ENCODE measurements around the gene RNF123. TPM values are rescaled to one million over a fixed set of nuclear protein-coding genes. Genes with fewer than 3 reads are reported as not detected.

RNF123 gene
- total RNA-seq, 1 experiment from 2014 or later, result 47.1 TPM

- H3K4me3 Mint-ChIP-seq, result peak overlapping the region; percentile 91
- no peaks in the 10 kb centered on the region for H3K27me3 Mint-ChIP-seq (ENCODE audit: low read depth)
- TF ChIP-seq, protein P1, sequence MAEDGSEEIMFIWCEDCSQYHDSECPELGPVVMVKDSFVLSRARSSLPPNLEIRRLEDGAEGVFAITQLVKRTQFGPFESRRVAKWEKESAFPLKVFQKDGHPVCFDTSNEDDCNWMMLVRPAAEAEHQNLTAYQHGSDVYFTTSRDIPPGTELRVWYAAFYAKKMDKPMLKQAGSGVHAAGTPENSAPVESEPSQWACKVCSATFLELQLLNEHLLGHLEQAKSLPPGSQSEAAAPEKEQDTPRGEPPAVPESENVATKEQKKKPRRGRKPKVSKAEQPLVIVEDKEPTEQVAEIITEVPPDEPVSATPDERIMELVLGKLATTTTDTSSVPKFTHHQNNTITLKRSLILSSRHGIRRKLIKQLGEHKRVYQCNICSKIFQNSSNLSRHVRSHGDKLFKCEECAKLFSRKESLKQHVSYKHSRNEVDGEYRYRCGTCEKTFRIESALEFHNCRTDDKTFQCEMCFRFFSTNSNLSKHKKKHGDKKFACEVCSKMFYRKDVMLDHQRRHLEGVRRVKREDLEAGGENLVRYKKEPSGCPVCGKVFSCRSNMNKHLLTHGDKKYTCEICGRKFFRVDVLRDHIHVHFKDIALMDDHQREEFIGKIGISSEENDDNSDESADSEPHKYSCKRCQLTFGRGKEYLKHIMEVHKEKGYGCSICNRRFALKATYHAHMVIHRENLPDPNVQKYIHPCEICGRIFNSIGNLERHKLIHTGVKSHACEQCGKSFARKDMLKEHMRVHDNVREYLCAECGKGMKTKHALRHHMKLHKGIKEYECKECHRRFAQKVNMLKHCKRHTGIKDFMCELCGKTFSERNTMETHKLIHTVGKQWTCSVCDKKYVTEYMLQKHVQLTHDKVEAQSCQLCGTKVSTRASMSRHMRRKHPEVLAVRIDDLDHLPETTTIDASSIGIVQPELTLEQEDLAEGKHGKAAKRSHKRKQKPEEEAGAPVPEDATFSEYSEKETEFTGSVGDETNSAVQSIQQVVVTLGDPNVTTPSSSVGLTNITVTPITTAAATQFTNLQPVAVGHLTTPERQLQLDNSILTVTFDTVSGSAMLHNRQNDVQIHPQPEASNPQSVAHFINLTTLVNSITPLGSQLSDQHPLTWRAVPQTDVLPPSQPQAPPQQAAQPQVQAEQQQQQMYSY (CRISPR knock-in tag; IDR thresholded peaks at IDR 0.05), result peak; percentile 39; the same call in 1 of the 2 replicates
- no peak for TF ChIP-seq ARID4B (CRISPR knock-in tag; IDR thresholded peaks at IDR 0.05; ENCODE audit: borderline replicate concordance)
- no peak for TF ChIP-seq ETV6 (CRISPR knock-in tag; IDR thresholded peaks at IDR 0.05)
- CTCF ChIA-PET, result interaction anchor here (0.9 kb wide), 1 partner anchor 21 kb away, joined by 3 read pairs; no protein-coding TSS in a partner anchor
- H3K27ac Mint-ChIP-seq, result no peak overlapping the region
- H3K36me3 Mint-ChIP-seq, result peaks cover 12% of the 10 kb centered on the region
- no peak for ATAC-seq
- POLR2A ChIA-PET, result no interaction called here
- H3K9me3 Mint-ChIP-seq, result no peaks in the 10 kb centered on the region
- H3K4me1 Mint-ChIP-seq, result peaks cover 16% of the 10 kb centered on the region
- DNase-seq (ENCODE audit: low spot score), result no peak
Measured at GRCh38 chr3:49721896-49722781, 32.8 kb downstream of the RNF123 start.

DNA sequence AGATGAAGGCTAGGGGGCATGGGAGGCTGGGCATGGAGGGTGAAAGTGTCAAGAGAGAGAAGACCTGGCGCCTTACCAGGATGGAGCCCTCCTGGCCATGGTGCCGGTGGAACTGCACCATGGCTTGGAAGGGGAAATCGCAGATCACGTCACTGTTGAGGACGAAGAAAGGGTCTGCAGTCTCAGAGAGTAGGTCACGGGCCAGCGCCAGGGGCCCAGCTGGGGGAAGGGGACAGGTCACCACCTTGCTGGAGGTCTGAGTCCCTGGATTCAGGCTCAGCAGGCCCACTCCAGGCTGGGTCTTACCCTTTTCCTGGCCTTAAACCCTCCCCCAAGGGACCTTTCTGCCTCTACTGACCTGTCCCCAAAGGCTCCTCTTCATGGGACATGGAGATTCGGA lies 33.5 kb downstream of the RNF123 start:
- H3K27me3 Mint-ChIP-seq (ENCODE audit: low read depth), result no peaks in the 10 kb centered on the region
- no peak for TF ChIP-seq IRF2 (CRISPR knock-in tag; IDR thresholded peaks at IDR 0.05; ENCODE audit: borderline replicate concordance, low read depth)
- no peak for TF ChIP-seq ETV6 (CRISPR knock-in tag; IDR thresholded peaks at IDR 0.05)
- no peak for TF ChIP-seq ZNF512 (CRISPR knock-in tag; IDR thresholded peaks at IDR 0.05; ENCODE audit: borderline replicate concordance)
- no peak for TF ChIP-seq ELF4 (CRISPR knock-in tag; IDR thresholded peaks at IDR 0.05; ENCODE audit: low read depth)
- no peak for TF ChIP-seq SMAD4 (CRISPR knock-in tag; IDR thresholded peaks at IDR 0.05)
- TF ChIP-seq CREM (CRISPR knock-in tag; IDR thresholded peaks at IDR 0.05), result no peak
- TF ChIP-seq, protein P2, sequence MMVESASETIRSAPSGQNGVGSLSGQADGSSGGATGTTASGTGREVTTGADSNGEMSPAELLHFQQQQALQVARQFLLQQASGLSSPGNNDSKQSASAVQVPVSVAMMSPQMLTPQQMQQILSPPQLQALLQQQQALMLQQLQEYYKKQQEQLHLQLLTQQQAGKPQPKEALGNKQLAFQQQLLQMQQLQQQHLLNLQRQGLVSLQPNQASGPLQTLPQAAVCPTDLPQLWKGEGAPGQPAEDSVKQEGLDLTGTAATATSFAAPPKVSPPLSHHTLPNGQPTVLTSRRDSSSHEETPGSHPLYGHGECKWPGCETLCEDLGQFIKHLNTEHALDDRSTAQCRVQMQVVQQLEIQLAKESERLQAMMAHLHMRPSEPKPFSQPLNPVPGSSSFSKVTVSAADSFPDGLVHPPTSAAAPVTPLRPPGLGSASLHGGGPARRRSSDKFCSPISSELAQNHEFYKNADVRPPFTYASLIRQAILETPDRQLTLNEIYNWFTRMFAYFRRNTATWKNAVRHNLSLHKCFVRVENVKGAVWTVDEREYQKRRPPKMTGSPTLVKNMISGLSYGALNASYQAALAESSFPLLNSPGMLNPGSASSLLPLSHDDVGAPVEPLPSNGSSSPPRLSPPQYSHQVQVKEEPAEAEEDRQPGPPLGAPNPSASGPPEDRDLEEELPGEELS (CRISPR knock-in tag; IDR thresholded peaks at IDR 0.05), result no peak
- TF ChIP-seq, protein P3, sequence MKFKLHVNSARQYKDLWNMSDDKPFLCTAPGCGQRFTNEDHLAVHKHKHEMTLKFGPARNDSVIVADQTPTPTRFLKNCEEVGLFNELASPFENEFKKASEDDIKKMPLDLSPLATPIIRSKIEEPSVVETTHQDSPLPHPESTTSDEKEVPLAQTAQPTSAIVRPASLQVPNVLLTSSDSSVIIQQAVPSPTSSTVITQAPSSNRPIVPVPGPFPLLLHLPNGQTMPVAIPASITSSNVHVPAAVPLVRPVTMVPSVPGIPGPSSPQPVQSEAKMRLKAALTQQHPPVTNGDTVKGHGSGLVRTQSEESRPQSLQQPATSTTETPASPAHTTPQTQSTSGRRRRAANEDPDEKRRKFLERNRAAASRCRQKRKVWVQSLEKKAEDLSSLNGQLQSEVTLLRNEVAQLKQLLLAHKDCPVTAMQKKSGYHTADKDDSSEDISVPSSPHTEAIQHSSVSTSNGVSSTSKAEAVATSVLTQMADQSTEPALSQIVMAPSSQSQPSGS (CRISPR knock-in tag; IDR thresholded peaks at IDR 0.05; ENCODE audit: borderline replicate concordance, low read depth), result no peak
- TF ChIP-seq ZBTB21 (CRISPR knock-in tag; IDR thresholded peaks at IDR 0.05; ENCODE audit: borderline replicate concordance), result no peak
- no peak for TF ChIP-seq HMGXB4 (CRISPR knock-in tag; IDR thresholded peaks at IDR 0.05)
- no peak for TF ChIP-seq OVOL2 (CRISPR knock-in tag; IDR thresholded peaks at IDR 0.05; ENCODE audit: borderline replicate concordance)
- no peak for TF ChIP-seq MXD4 (CRISPR knock-in tag; IDR thresholded peaks at IDR 0.05; ENCODE audit: borderline replicate concordance)
- DNase-seq (ENCODE audit: low spot score) (no peak), ATAC-seq (no peak)
- peak overlapping the region; percentile 91 for H3K4me3 Mint-ChIP-seq
- ChIA-PET POLR2A (no interaction called here), CTCF (interaction anchor here (1.0 to 1.3 kb wide), 2 partner anchors 25 to 184 kb away, joined by 3 read pairs; no protein-coding TSS in a partner anchor)
- H3K36me3 Mint-ChIP-seq, result peaks cover 19% of the 10 kb centered on the region
- peaks cover 16% of the 10 kb centered on the region for H3K4me1 Mint-ChIP-seq
- H3K9me3 Mint-ChIP-seq, result no peaks in the 10 kb centered on the region
- H3K27ac Mint-ChIP-seq, result peak overlapping the region; percentile 82; the same call in 1 of the 2 replicates
